Activated CD8-positive, alpha-beta memory T cell treated with anti-CD3 and anti-CD28 coated beads, Interleukin-2, amount 50 U/mL, for 24 hours (primary cell): ENCODE results near the gene USP36.

Experiments
- DNase-seq: peaks from one replicate; pipeline ENCODE4 v3.0.0-alpha.2; 2020; ENCODE audit errors: extremely low read depth

Gene USP36

GRCh38 chr17:78817123-78817522 is 23.5 kb downstream of the USP36 start:
- peak; percentile 59 for DNase-seq

- DNase-seq, result no peak
These were observed 24.9 kb downstream of the USP36 start for GRCh38 chr17:78815696-78816095.

GRCh38 chr17:78812855-78813254 is 27.8 kb downstream of the USP36 start:
- DNase-seq, result no peak

- no peak for DNase-seq
These were observed 32.5 kb downstream of the USP36 start for GRCh38 chr17:78808163-78808562.

GRCh38 chr17:78806451-78806850 is 34.2 kb downstream of the USP36 start:
- DNase-seq, result no peak

GRCh38 chr17:78805301-78805700 is 35.3 kb downstream of the USP36 start:
- no peak for DNase-seq

GRCh38 chr17:78804777-78805176 is 35.8 kb downstream of the USP36 start:
- DNase-seq, result no peak

- no peak for DNase-seq
These were observed 37.3 kb downstream of the USP36 start for GRCh38 chr17:78803186-78803845.

- no peak for DNase-seq
These were observed 38.2 kb downstream of the USP36 start for GRCh38 chr17:78802459-78802858.

- no peak for DNase-seq
These were observed 38.6 kb downstream of the USP36 start for GRCh38 chr17:78802008-78802407.

GRCh38 chr17:78800132-78800931 is 40.3 kb downstream of the USP36 start:
- DNase-seq, result no peak

- no peak for DNase-seq
These were observed 41.7 kb downstream of the USP36 start for GRCh38 chr17:78798695-78799559.

- DNase-seq, result no peak
These were observed 42.7 kb downstream of the USP36 start for GRCh38 chr17:78797691-78798585.

- no peak for DNase-seq
These were observed 43.4 kb downstream of the USP36 start for GRCh38 chr17:78797213-78797612.

- no peak for DNase-seq
These were observed 44.1 kb downstream of the USP36 start for GRCh38 chr17:78796517-78796900.

- no peak for DNase-seq
These were observed 44.6 kb downstream of the USP36 start for GRCh38 chr17:78795861-78796516.

- no peak for DNase-seq
These were observed 45.6 kb downstream of the USP36 start for GRCh38 chr17:78794864-78795640.

GRCh38 chr17:78794399-78794798 is 46.2 kb downstream of the USP36 start:
- no peak for DNase-seq

- DNase-seq, result no peak
These were observed 46.6 kb downstream of the USP36 start for GRCh38 chr17:78793968-78794367.

GRCh38 chr17:78793415-78793814 is 47.2 kb downstream of the USP36 start:
- no peak for DNase-seq
